ENCODE data around the gene CTDSP1. TPM values are rescaled to one million over a fixed set of nuclear protein-coding genes. Genes with fewer than 3 reads are reported as not detected.

CTDSP1 gene
- 46.7 and 54.5 TPM in 2 replicates for total RNA-seq

GRCh38 chr2:218399391-218400166 lies at the start of gene CTDSP1:
TSS of gene CTDSP1 (plus strand) at chr2:218399868. CDS start at chr2:218400091, 223 bp downstream.

GRCh38 chr2:218381916-218382366 lies 17.7 kb upstream of the CTDSP1 start, which contains the start of gene SLC11A1:
TSS of gene SLC11A1 (plus strand) at chr2:218382273. CDS start at chr2:218382369, 96 bp downstream.

GRCh38 chr2:218418717-218419458 lies 19.2 kb downstream of the CTDSP1 start, which contains the start of gene VIL1:
TSS of gene VIL1 (plus strand) at chr2:218419123. CDS start at chr2:218423779, 4,656 bp downstream.

Small RNA genes lying within 50 kb of the gene (small RNA-seq; reads per million reads assigned to genes)
- 592 reads per million, percentile 99 among the genes with 10 or more reads in this experiment for gene MIR26B

Other genes with a start within 250 kb of the CTDSP1 start
- gene CXCR1, start 232.9 kb upstream of the CTDSP1 start, total RNA-seq, result not detected in 2 replicates
- 299 and 362 TPM in 2 replicates for gene ARPC2, start 182.7 kb upstream of the CTDSP1 start, total RNA-seq
- gene GPBAR1, start 138.9 kb upstream of the CTDSP1 start, total RNA-seq, result 0.20 TPM in 1 of 2 replicates, not detected in the other
- gene AAMP, start 129.7 kb upstream of the CTDSP1 start, total RNA-seq, result 108 and 115 TPM in 2 replicates
- gene PNKD, start 129.3 kb upstream of the CTDSP1 start, total RNA-seq, result 17.8 and 28.3 TPM in 2 replicates
- 125 and 138 TPM in 2 replicates for gene TMBIM1, start 107.4 kb upstream of the CTDSP1 start, total RNA-seq
- not detected in 2 replicates for gene CATIP, start 43.0 kb upstream of the CTDSP1 start, total RNA-seq
- under 0.01 and 0.20 TPM in 2 replicates for gene SLC11A1, start 17.6 kb upstream of the CTDSP1 start, total RNA-seq
- gene VIL1, start 19.3 kb downstream of the CTDSP1 start, total RNA-seq, result under 0.01 TPM in 1 of 2 replicates, not detected in the other
- gene USP37, start 168.5 kb downstream of the CTDSP1 start, total RNA-seq, result 11.3 and 17.6 TPM in 2 replicates
- gene CNOT9, start 169.0 kb downstream of the CTDSP1 start, total RNA-seq, result 55.1 and 77.6 TPM in 2 replicates
- gene PLCD4, start 208.0 kb downstream of the CTDSP1 start, total RNA-seq, result 2.2 and 2.6 TPM in 2 replicates